HepG2 (cell line): ENCODE results near the gene CMTM1. TPM values are rescaled to one million over a fixed set of nuclear protein-coding genes. Genes with fewer than 3 reads are reported as not detected.

Source experiments
- ATF7 ChIP-seq, 2 experiments: fragments of 450-650 bp in 1 of 2; sonication (generic) in 1 of 2; formaldehyde crosslinking in 1 of 2; IDR thresholded peaks; 2 replicates each; pipeline versions ENCODE4 v1.4.0 to v1.6.1; 2016 to 2020; ENCODE audit warnings: antibody characterized with exemption in 1 of 2, mild to moderate bottlenecking in 1 of 2, missing genetic modification reagents in 1 of 2
- GABPA ChIP-seq, 2 experiments: IDR thresholded peaks; 2 replicates each; pipeline ENCODE4 v1.6.1; 2011 to 2016; ENCODE audit warnings: low read depth in 2 of 2, low read length in 1 of 2, missing biosample characterization in 1 of 2, missing genetic modification characterization in 1 of 2
- GATAD1 ChIP-seq: IDR thresholded peaks from 2 replicates; pipeline ENCODE4 v1.6.1; 2016; ENCODE audit warnings: missing genetic modification reagents, missing compliant biosample characterization
- HNF4G ChIP-seq, 2 experiments: sonication (generic) in 1 of 2; formaldehyde crosslinking in 1 of 2; IDR thresholded peaks; 2 replicates each; pipeline versions ENCODE4 v1.4.0 to v1.6.1; 2011 to 2020; ENCODE audit warnings: borderline replicate concordance in 2 of 2, low read depth in 2 of 2, mild to moderate bottlenecking in 2 of 2, low read length in 1 of 2, missing genetic modification reagents in 1 of 2, moderate library complexity in 1 of 2
- IKZF1 ChIP-seq: fragments of 450-650 bp; IDR thresholded peaks from 2 replicates; pipeline ENCODE4 v1.7.1; 2016
- KAT8 ChIP-seq: IDR thresholded peaks from 2 replicates; pipeline ENCODE4 v1.6.1; 2016; ENCODE audit warnings: missing genetic modification reagents, missing compliant biosample characterization
- MLLT10 ChIP-seq: sonication (generic); formaldehyde crosslinking; IDR thresholded peaks from 2 replicates; pipeline ENCODE4 v1.4.0; 2020; ENCODE audit warnings: missing genetic modification reagents
- NFYC ChIP-seq: IDR thresholded peaks from 2 replicates; pipeline ENCODE4 v1.6.1; 2016; ENCODE audit warnings: missing genetic modification reagents, missing compliant biosample characterization
- POGZ ChIP-seq: sonication (generic); formaldehyde crosslinking; IDR thresholded peaks from 2 replicates; pipeline ENCODE4 v1.4.0; 2020; ENCODE audit warnings: mild to moderate bottlenecking, missing genetic modification reagents
- SNAI1 ChIP-seq: sonication (generic); formaldehyde crosslinking; IDR thresholded peaks from 2 replicates; pipeline ENCODE4 v1.5.0; 2020; ENCODE audit warnings: mild to moderate bottlenecking, missing genetic modification reagents, borderline replicate concordance
- ZNF383 ChIP-seq: sonication (generic); formaldehyde crosslinking; IDR thresholded peaks from 2 replicates; pipeline ENCODE4 v1.4.0; 2020; ENCODE audit warnings: missing genetic modification reagents, mild to moderate bottlenecking, borderline replicate concordance
- ZNF563 ChIP-seq: sonication (generic); formaldehyde crosslinking; IDR thresholded peaks from 2 replicates; pipeline ENCODE4 v1.8.0; 2022; ENCODE audit warnings: mild to moderate bottlenecking, moderate library complexity, missing genetic modification reagents
- ZNF775 ChIP-seq: sonication (generic); formaldehyde crosslinking; IDR thresholded peaks from 2 replicates; pipeline ENCODE4 v1.4.0; 2020; ENCODE audit warnings: missing genetic modification reagents, mild to moderate bottlenecking, moderate library complexity, borderline replicate concordance
- polyA plus RNA-seq, 8 experiments: library from polyadenylated mRNA; depleted of rRNA in 3 of 8; stranded (reverse) in 7 of 8; unstranded in 1 of 8; fragments of >200 nt; fragmentation: Illumina TruSeq in 4 of 8; extraction: Trizol in 4 of 8; gene quantifications; 2 replicates each; pipeline versions ENCODE4 v1.2.1 to v1.2.3, GENCODE V29; 2011 to 2016; ENCODE audit warnings: low read depth in 4 of 8, missing spikeins in 1 of 8, mixed read lengths in 1 of 8; ENCODE audit not compliant: insufficient read depth in 1 of 8
- total RNA-seq, 5 experiments: library from RNA; depleted of rRNA; stranded (reverse); fragments of >200 nt; fragmentation: Illumina TruSeq; extraction: Trizol; gene quantifications; 2 replicates each; pipeline ENCODE4 v1.2.3, GENCODE V29; 2016; ENCODE audit warnings: low read depth in 1 of 5
- TF ChIP-seq, protein P1 (sequence below): sonication (generic); formaldehyde crosslinking; IDR thresholded peaks from 2 replicates; pipeline ENCODE4 v1.4.0; 2020; ENCODE audit warnings: missing genetic modification reagents
- TF ChIP-seq, protein P2 (sequence below): sonication (generic); formaldehyde crosslinking; IDR thresholded peaks from 2 replicates; pipeline ENCODE4 v1.8.0; 2022; ENCODE audit warnings: low read depth, missing genetic modification reagents
- TF ChIP-seq, protein P3 (sequence below): IDR thresholded peaks from 2 replicates; pipeline ENCODE4 v1.6.1; 2018; ENCODE audit warnings: missing genetic modification reagents, mild to moderate bottlenecking, missing compliant biosample characterization
- TF ChIP-seq, protein P4 (sequence below): sonication (generic); formaldehyde crosslinking; IDR thresholded peaks from 2 replicates; pipeline ENCODE4 v1.5.0; 2020; ENCODE audit warnings: missing genetic modification reagents, mild to moderate bottlenecking, borderline replicate concordance
- TF ChIP-seq, protein P5 (sequence below): fragments of 450-650 bp; IDR thresholded peaks from 2 replicates; pipeline ENCODE4 v1.6.1; 2017; ENCODE audit warnings: mild to moderate bottlenecking
- TF ChIP-seq, protein P6 (sequence below): fragments of 450-650 bp; IDR thresholded peaks from 2 replicates; pipeline ENCODE4 v1.6.1; 2017

Gene CMTM1
- total and polyA plus RNA-seq, 2 of the 13 experiments (the other 11 are each of a cell fraction or from before 2014, with no cell fraction given): 1.7 to 2.9 TPM

DNA sequence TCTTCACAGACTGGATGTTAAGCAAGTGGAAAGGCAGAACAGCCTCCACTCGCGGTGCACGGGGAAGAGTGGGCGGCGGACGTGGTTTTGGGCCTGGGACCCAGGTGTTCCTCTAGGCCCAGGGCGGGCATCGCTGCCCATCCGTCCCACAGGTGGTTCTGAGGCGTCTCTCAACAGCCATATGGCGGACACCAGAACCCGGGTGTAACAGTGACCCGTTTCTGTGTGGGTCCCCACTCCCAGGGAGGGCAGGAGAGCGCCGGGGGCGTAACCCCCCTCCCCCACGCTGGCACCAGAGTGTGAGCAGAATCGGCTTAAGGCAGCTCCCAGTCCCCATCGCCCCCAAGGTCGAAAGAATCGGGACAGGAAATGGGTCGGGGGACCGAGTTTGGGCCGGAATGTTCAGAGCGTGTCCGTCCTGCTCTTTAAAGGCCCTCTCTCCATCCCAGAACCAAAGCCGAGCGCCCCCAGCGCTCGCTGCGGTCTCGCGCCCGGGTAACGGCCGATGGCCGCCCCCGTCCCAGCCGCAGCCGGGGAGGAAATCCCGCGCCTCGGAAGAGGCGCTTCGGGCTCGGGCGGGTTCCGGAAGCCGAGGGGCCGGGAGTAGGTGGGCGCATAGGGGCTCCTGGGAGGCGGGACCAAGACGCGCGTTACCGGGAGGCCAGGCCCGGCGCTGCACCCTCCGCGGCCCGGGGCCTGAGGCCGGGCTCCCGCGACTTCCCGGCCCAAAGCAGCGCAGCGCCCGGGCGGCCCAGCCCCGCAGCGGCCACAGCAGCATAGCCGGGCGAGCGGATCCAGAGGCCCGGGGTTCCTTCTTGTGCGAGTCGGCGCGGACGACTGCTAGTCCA, 16.7 kb upstream of the CMTM1 start, which contains the start of gene TK2 (continued):
- TF ChIP-seq, protein P1, sequence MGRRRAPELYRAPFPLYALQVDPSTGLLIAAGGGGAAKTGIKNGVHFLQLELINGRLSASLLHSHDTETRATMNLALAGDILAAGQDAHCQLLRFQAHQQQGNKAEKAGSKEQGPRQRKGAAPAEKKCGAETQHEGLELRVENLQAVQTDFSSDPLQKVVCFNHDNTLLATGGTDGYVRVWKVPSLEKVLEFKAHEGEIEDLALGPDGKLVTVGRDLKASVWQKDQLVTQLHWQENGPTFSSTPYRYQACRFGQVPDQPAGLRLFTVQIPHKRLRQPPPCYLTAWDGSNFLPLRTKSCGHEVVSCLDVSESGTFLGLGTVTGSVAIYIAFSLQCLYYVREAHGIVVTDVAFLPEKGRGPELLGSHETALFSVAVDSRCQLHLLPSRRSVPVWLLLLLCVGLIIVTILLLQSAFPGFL (CRISPR knock-in tag): no peak
- TF ChIP-seq, protein P2, sequence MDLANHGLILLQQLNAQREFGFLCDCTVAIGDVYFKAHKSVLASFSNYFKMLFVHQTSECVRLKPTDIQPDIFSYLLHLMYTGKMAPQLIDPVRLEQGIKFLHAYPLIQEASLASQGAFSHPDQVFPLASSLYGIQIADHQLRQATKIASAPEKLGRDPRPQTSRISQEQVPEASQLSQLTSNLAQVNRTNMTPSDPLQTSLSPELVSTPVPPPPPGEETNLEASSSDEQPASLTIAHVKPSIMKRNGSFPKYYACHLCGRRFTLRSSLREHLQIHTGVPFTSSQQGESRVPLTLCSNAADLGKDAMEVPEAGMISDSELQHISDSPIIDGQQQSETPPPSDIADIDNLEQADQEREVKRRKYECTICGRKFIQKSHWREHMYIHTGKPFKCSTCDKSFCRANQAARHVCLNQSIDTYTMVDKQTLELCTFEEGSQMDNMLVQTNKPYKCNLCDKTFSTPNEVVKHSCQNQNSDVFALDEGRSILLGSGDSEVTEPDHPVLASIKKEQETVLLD (CRISPR knock-in tag): peak; percentile 79; the same call in 1 of the 2 replicates
- TF ChIP-seq, protein P3, sequence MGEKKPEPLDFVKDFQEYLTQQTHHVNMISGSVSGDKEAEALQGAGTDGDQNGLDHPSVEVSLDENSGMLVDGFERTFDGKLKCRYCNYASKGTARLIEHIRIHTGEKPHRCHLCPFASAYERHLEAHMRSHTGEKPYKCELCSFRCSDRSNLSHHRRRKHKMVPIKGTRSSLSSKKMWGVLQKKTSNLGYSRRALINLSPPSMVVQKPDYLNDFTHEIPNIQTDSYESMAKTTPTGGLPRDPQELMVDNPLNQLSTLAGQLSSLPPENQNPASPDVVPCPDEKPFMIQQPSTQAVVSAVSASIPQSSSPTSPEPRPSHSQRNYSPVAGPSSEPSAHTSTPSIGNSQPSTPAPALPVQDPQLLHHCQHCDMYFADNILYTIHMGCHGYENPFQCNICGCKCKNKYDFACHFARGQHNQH: peak; percentile 42; the same call in 1 of the 2 replicates
- TF ChIP-seq HNF4G (IDR thresholded peaks at IDR 0.05; ENCODE audit: borderline replicate concordance, low read depth, low read length) (no peak; the same call in 1 of the 2 replicates), HNF4G (CRISPR knock-in tag; IDR thresholded peaks at IDR 0.05; ENCODE audit: borderline replicate concordance, low read depth) (no peak), MLLT10 (CRISPR knock-in tag) (no peak), ZNF775 (no peak), ATF7 (IDR thresholded peaks at IDR 0.05) (no peak), ATF7 (CRISPR knock-in tag; IDR thresholded peaks at IDR 0.05) (0 out of 2 replicates have a peak, but pooled peaks have one; percentile 20), IKZF1 (no peak), KAT8 (CRISPR knock-in tag) (peak; percentile 83), NFYC (CRISPR knock-in tag) (no peak), GABPA (IDR thresholded peaks at IDR 0.05; ENCODE audit: low read depth, low read length) (peak; percentile 71), GABPA (CRISPR knock-in tag; IDR thresholded peaks at IDR 0.05; ENCODE audit: low read depth) (peak; percentile 87), ZNF383 (peak; percentile 57; the same call in 1 of the 2 replicates), POGZ (CRISPR knock-in tag) (peak; percentile 48; the same call in 1 of the 2 replicates), GATAD1 (CRISPR knock-in tag) (no peak; the same call in 1 of the 2 replicates), ZNF563 (no peak; the same call in 1 of the 2 replicates), SNAI1 (CRISPR knock-in tag) (0 out of 2 replicates have a peak, but pooled peaks have one; percentile 40)
- TF ChIP-seq, protein P4, sequence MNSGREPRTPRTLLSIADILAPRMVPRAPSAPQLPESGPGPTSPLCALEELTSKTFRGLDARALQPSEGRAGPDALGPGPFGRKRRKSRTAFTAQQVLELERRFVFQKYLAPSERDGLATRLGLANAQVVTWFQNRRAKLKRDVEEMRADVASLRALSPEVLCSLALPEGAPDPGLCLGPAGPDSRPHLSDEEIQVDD (CRISPR knock-in tag): no peak; the same call in 1 of the 2 replicates
- TF ChIP-seq, protein P5, sequence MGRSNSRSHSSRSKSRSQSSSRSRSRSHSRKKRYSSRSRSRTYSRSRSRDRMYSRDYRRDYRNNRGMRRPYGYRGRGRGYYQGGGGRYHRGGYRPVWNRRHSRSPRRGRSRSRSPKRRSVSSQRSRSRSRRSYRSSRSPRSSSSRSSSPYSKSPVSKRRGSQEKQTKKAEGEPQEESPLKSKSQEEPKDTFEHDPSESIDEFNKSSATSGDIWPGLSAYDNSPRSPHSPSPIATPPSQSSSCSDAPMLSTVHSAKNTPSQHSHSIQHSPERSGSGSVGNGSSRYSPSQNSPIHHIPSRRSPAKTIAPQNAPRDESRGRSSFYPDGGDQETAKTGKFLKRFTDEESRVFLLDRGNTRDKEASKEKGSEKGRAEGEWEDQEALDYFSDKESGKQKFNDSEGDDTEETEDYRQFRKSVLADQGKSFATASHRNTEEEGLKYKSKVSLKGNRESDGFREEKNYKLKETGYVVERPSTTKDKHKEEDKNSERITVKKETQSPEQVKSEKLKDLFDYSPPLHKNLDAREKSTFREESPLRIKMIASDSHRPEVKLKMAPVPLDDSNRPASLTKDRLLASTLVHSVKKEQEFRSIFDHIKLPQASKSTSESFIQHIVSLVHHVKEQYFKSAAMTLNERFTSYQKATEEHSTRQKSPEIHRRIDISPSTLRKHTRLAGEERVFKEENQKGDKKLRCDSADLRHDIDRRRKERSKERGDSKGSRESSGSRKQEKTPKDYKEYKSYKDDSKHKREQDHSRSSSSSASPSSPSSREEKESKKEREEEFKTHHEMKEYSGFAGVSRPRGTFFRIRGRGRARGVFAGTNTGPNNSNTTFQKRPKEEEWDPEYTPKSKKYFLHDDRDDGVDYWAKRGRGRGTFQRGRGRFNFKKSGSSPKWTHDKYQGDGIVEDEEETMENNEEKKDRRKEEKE: no peak
- TF ChIP-seq, protein P6, sequence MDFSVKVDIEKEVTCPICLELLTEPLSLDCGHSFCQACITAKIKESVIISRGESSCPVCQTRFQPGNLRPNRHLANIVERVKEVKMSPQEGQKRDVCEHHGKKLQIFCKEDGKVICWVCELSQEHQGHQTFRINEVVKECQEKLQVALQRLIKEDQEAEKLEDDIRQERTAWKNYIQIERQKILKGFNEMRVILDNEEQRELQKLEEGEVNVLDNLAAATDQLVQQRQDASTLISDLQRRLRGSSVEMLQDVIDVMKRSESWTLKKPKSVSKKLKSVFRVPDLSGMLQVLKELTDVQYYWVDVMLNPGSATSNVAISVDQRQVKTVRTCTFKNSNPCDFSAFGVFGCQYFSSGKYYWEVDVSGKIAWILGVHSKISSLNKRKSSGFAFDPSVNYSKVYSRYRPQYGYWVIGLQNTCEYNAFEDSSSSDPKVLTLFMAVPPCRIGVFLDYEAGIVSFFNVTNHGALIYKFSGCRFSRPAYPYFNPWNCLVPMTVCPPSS: no peak
